GM23338 (cell line): ENCODE measurements around the gene TMED9. TPM values are rescaled to one million over a fixed set of nuclear protein-coding genes. Genes with fewer than 3 reads are reported as not detected.

Experiments used
- ATAC-seq: fragments of 200-7000 bp; cut with Tn5 transposase; 3 replicates; pipeline ENCODE4 v1.9.1; 2020
- DNase-seq: peaks from one replicate; pipeline ENCODE4 v3.0.0-alpha.2; 2015; ENCODE audit warnings: low spot score
- H2AFZ ChIP-seq: fragments of 200-600 bp; sonication (generic); 2 replicates; pipeline ENCODE4 v1.8.0; 2016; ENCODE audit warnings: antibody characterized with exemption, mild to moderate bottlenecking, moderate library complexity
- H3F3A ChIP-seq: fragments of 200-600 bp; sonication (generic); replicated peaks from 2 replicates; pipeline ENCODE4 v1.8.0; 2017; ENCODE audit warnings: antibody characterized with exemption, mixed run types, low read depth
- H3K27ac ChIP-seq: fragments of 200-600 bp; sonication (generic); 2 replicates; pipeline ENCODE4 v1.6.1; 2016; ENCODE audit warnings: low read depth
- H3K27me3 ChIP-seq: fragments of 200-600 bp; sonication (generic); 2 replicates; pipeline ENCODE4 v1.8.0; 2016; ENCODE audit warnings: mild to moderate bottlenecking, mixed run types, moderate library complexity; ENCODE audit not compliant: insufficient read depth
- H3K36me3 ChIP-seq: fragments of 200-600 bp; sonication (generic); 2 replicates; pipeline ENCODE4 v1.8.0; 2016; ENCODE audit warnings: mild to moderate bottlenecking; ENCODE audit not compliant: insufficient read depth
- H3K4me1 ChIP-seq: fragments of 200-600 bp; sonication (generic); 2 replicates; pipeline ENCODE4 v1.8.0; 2016; ENCODE audit warnings: mild to moderate bottlenecking, moderate library complexity; ENCODE audit not compliant: insufficient read depth
- H3K4me2 ChIP-seq: fragments of 200-600 bp; sonication (generic); 2 replicates; pipeline ENCODE4 v1.7.1; 2017; ENCODE audit warnings: mixed run types
- H3K4me3 ChIP-seq: fragments of 200-600 bp; sonication (generic); 2 replicates; pipeline ENCODE4 v1.6.1; 2016; ENCODE audit warnings: mixed run types
- H3K79me2 ChIP-seq: fragments of 200-600 bp; sonication (generic); replicated peaks from 2 replicates; pipeline ENCODE4 v1.8.0; 2017; ENCODE audit warnings: mild to moderate bottlenecking; ENCODE audit not compliant: insufficient read depth
- H3K9me2 ChIP-seq: fragments of 200-600 bp; sonication (generic); 2 replicates; pipeline ENCODE4 v1.8.0; 2017; ENCODE audit not compliant: insufficient read depth
- H4K20me1 ChIP-seq: fragments of 200-600 bp; sonication (generic); replicated peaks from 2 replicates; pipeline ENCODE4 v1.8.0; 2017; ENCODE audit warnings: mild to moderate bottlenecking; ENCODE audit not compliant: insufficient read depth
- H3K27ac Mint-ChIP-seq: 2 replicates; pipeline ENCODE4 v1.8.0; 2020; ENCODE audit warnings: inconsistent platforms, mild to moderate bottlenecking, moderate library complexity, mixed read lengths
- H3K27me3 Mint-ChIP-seq: 3 replicates; pipeline ENCODE4 v1.8.0; 2022; ENCODE audit warnings: low read depth, mild to moderate bottlenecking, moderate library complexity, mixed read lengths, inconsistent platforms; ENCODE audit not compliant: insufficient read depth, poor library complexity
- H3K36me3 Mint-ChIP-seq: 3 replicates; pipeline ENCODE4 v1.8.0; 2021; ENCODE audit warnings: low read depth, mild to moderate bottlenecking, inconsistent platforms, moderate library complexity, mixed read lengths
- H3K4me1 Mint-ChIP-seq: 3 replicates; pipeline ENCODE4 v1.8.0; 2020; ENCODE audit warnings: mild to moderate bottlenecking, inconsistent platforms, mixed read lengths
- H3K4me3 Mint-ChIP-seq: 3 replicates; pipeline ENCODE4 v1.8.0; 2021; ENCODE audit warnings: moderate library complexity, mild to moderate bottlenecking, inconsistent platforms, mixed read lengths
- H3K9me3 Mint-ChIP-seq: 3 replicates; pipeline ENCODE4 v1.8.0; 2020; ENCODE audit warnings: moderate library complexity, mild to moderate bottlenecking, inconsistent platforms, mixed read lengths
- CREB1 ChIP-seq: fragments of 250-450 bp; sonication (Bioruptor Pico); IDR thresholded peaks from 2 replicates; pipeline ENCODE4 v1.5.0; 2020; ENCODE audit warnings: low read depth, mild to moderate bottlenecking, moderate library complexity
- EZH2 ChIP-seq: fragments of 200-600 bp; sonication (generic); IDR thresholded peaks from one replicate; pipeline ENCODE4 v1.8.0; 2017; ENCODE audit warnings: antibody characterized with exemption, mild to moderate bottlenecking, low read depth; ENCODE audit not compliant: unreplicated experiment
- EZH2phosphoT487 ChIP-seq: fragments of 200-600 bp; sonication (generic); IDR thresholded peaks from one replicate; pipeline ENCODE4 v1.8.1; 2018; ENCODE audit warnings: antibody characterized with exemption; ENCODE audit not compliant: unreplicated experiment
- JUNB ChIP-seq: IDR thresholded peaks from one replicate; pipeline ENCODE4 v1.6.1; 2016; ENCODE audit warnings: antibody characterized with exemption; ENCODE audit not compliant: unreplicated experiment
- NANOG ChIP-seq: IDR thresholded peaks from 2 replicates; pipeline ENCODE4 v1.6.1; 2016; ENCODE audit warnings: antibody characterized with exemption, borderline replicate concordance
- POLR2AphosphoS5 ChIP-seq: IDR thresholded peaks from 2 replicates; pipeline ENCODE4 v1.6.1; 2016; ENCODE audit warnings: antibody characterized with exemption, low read depth
- STAT1 ChIP-seq: IDR thresholded peaks from one replicate; pipeline ENCODE4 v1.6.1; 2016; ENCODE audit warnings: antibody characterized with exemption; ENCODE audit not compliant: unreplicated experiment
- ZNF114 ChIP-seq: fragments of 250-450 bp; sonication (Bioruptor Pico); IDR thresholded peaks from 2 replicates; pipeline ENCODE4 v1.5.0; 2020; ENCODE audit warnings: mild to moderate bottlenecking, moderate library complexity
- ZNF331 ChIP-seq: fragments of 250-450 bp; sonication (Bioruptor Pico); IDR thresholded peaks from 2 replicates; pipeline ENCODE4 v1.5.0; 2020; ENCODE audit warnings: low read depth, mild to moderate bottlenecking, moderate library complexity
- polyA plus RNA-seq: library from polyadenylated mRNA; unstranded; fragments of >200 nt; fragmentation: Nextera tagmentation; extraction: Ambion mirVana; gene quantifications from 2 replicates; pipeline ENCODE4 v1.2.1, GENCODE V29; 2016
- total RNA-seq: library from RNA; depleted of rRNA; stranded (reverse); fragments of >200 nt; shearing (Covaris generic); gene quantifications from 2 replicates; pipeline ENCODE4 v1.2.3, GENCODE V29; 2014
- TF ChIP-seq, protein P1 (sequence below): fragments of 250-450 bp; sonication (Bioruptor Pico); IDR thresholded peaks from 2 replicates; pipeline ENCODE4 v1.5.0; 2020; ENCODE audit warnings: mild to moderate bottlenecking, moderate library complexity
- TF ChIP-seq, protein P2 (sequence below): IDR thresholded peaks from one replicate; pipeline ENCODE4 v1.6.1; 2018; ENCODE audit warnings: antibody characterized with exemption; ENCODE audit not compliant: unreplicated experiment
- TF ChIP-seq, protein P3 (sequence below): IDR thresholded peaks from 2 replicates; pipeline ENCODE4 v1.6.1; 2016; ENCODE audit warnings: antibody characterized with exemption
- TF ChIP-seq, protein P4 (sequence below), 2 experiments: fragments of 200-600 bp in 1 of 2; sonication (generic) in 1 of 2; conservative IDR thresholded peaks; 2 replicates each; pipeline versions ENCODE4 v1.5.1 to v1.6.1; 2016 to 2017; ENCODE audit warnings: antibody characterized with exemption in 2 of 2, low read depth in 2 of 2, mild to moderate bottlenecking in 2 of 2, moderate library complexity in 1 of 2

The TMED9 gene
- total and polyA plus RNA-seq, 2 experiments from 2014 or later, result 77.2 to 130 TPM

DNA sequence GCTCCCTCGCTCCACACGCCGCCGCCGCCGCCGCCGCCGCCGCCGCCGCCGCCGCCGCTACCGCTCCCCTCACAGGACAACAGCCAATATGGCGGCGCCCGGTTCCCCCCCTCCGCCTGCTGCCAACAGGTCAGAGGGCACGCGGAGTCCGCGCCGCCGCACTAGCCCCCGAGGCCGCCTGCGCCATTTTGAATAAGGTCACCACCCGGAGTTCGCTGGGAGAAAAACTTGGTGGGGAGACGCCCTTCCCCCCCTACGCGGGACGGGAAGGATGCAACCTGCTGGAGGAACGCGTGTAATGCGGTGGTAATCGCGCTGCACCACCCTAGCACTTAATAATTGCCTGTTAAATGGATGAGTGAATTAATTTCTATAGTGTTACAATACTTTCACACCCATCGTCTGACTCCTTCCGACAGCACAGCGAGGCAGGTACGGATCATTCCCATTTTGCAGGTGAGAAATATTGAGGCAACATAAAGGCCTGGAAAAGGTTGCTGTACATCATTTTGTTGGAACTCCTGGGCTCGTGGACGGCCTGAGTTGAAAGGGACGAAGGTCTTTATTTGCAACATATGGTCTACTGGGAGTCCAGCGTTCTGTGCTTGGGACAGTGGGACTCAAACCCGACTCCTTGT lies 37.4 kb upstream of the TMED9 start, which contains the start of gene FAM193B:
Gene FAM193B, minus strand, starts transcription at position 90 of the 638 bp plus-strand sequence. CDS start 105 bp downstream, outside the sequence.
- H3K4me1 Mint-ChIP-seq, result peaks cover 29% of the 10 kb centered on the region
- H3K36me3 Mint-ChIP-seq, result peaks cover 22% of the 10 kb centered on the region
- Histone ChIP-seq H3K9me2 (no peaks in the 10 kb centered on the region), H3K4me3 (peak within 1 kb of the TSS; percentile 98), H3K4me1 (peaks cover 10% of the 10 kb centered on the region; the same call in 1 of the 2 replicates), H3K79me2 (peaks cover 42% of the 10 kb centered on the region), H3K4me2 (peak within 1 kb of the TSS; percentile 99), H3K27ac (0 out of 2 replicates have a peak within 1 kb of the TSS, but pooled peaks have one; percentile 26), H4K20me1 (peaks cover 37% of the 10 kb centered on the region), H3K27me3 (no peaks in the 10 kb centered on the region), H3F3A (peaks cover 15% of the 10 kb centered on the region), H3K36me3 (peaks cover 11% of the 10 kb centered on the region; the same call in 1 of the 2 replicates), H2AFZ (peak within 1 kb of the TSS; percentile 89)
- peak; percentile 81 for ATAC-seq
- peak within 1 kb of the TSS; percentile 85 for H3K4me3 Mint-ChIP-seq
- peaks cover 1% of the 10 kb centered on the region; the same call in 1 of the 3 replicates for H3K9me3 Mint-ChIP-seq
- TF ChIP-seq, protein P1, sequence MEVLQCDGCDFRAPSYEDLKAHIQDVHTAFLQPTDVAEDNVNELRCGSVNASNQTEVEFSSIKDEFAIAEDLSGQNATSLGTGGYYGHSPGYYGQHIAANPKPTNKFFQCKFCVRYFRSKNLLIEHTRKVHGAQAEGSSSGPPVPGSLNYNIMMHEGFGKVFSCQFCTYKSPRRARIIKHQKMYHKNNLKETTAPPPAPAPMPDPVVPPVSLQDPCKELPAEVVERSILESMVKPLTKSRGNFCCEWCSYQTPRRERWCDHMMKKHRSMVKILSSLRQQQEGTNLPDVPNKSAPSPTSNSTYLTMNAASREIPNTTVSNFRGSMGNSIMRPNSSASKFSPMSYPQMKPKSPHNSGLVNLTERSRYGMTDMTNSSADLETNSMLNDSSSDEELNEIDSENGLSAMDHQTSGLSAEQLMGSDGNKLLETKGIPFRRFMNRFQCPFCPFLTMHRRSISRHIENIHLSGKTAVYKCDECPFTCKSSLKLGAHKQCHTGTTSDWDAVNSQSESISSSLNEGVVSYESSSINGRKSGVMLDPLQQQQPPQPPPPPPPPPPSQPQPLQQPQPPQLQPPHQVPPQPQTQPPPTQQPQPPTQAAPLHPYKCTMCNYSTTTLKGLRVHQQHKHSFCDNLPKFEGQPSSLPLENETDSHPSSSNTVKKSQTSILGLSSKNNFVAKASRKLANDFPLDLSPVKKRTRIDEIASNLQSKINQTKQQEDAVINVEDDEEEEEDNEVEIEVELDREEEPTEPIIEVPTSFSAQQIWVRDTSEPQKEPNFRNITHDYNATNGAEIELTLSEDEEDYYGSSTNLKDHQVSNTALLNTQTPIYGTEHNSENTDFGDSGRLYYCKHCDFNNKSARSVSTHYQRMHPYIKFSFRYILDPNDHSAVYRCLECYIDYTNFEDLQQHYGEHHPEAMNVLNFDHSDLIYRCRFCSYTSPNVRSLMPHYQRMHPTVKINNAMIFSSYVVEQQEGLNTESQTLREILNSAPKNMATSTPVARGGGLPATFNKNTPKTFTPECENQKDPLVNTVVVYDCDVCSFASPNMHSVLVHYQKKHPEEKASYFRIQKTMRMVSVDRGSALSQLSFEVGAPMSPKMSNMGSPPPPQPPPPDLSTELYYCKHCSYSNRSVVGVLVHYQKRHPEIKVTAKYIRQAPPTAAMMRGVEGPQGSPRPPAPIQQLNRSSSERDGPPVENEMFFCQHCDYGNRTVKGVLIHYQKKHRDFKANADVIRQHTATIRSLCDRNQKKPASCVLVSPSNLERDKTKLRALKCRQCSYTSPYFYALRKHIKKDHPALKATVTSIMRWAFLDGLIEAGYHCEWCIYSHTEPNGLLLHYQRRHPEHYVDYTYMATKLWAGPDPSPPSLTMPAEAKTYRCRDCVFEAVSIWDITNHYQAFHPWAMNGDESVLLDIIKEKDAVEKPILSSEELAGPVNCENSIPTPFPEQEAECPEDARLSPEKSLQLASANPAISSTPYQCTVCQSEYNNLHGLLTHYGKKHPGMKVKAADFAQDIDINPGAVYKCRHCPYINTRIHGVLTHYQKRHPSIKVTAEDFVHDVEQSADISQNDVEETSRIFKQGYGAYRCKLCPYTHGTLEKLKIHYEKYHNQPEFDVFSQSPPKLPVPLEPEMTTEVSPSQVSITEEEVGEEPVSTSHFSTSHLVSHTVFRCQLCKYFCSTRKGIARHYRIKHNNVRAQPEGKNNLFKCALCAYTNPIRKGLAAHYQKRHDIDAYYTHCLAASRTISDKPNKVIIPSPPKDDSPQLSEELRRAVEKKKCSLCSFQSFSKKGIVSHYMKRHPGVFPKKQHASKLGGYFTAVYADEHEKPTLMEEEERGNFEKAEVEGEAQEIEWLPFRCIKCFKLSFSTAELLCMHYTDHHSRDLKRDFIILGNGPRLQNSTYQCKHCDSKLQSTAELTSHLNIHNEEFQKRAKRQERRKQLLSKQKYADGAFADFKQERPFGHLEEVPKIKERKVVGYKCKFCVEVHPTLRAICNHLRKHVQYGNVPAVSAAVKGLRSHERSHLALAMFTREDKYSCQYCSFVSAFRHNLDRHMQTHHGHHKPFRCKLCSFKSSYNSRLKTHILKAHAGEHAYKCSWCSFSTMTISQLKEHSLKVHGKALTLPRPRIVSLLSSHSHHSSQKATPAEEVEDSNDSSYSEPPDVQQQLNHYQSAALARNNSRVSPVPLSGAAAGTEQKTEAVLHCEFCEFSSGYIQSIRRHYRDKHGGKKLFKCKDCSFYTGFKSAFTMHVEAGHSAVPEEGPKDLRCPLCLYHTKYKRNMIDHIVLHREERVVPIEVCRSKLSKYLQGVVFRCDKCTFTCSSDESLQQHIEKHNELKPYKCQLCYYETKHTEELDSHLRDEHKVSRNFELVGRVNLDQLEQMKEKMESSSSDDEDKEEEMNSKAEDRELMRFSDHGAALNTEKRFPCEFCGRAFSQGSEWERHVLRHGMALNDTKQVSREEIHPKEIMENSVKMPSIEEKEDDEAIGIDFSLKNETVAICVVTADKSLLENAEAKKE (CRISPR knock-in tag), result no peak
- TF ChIP-seq, protein P2, sequence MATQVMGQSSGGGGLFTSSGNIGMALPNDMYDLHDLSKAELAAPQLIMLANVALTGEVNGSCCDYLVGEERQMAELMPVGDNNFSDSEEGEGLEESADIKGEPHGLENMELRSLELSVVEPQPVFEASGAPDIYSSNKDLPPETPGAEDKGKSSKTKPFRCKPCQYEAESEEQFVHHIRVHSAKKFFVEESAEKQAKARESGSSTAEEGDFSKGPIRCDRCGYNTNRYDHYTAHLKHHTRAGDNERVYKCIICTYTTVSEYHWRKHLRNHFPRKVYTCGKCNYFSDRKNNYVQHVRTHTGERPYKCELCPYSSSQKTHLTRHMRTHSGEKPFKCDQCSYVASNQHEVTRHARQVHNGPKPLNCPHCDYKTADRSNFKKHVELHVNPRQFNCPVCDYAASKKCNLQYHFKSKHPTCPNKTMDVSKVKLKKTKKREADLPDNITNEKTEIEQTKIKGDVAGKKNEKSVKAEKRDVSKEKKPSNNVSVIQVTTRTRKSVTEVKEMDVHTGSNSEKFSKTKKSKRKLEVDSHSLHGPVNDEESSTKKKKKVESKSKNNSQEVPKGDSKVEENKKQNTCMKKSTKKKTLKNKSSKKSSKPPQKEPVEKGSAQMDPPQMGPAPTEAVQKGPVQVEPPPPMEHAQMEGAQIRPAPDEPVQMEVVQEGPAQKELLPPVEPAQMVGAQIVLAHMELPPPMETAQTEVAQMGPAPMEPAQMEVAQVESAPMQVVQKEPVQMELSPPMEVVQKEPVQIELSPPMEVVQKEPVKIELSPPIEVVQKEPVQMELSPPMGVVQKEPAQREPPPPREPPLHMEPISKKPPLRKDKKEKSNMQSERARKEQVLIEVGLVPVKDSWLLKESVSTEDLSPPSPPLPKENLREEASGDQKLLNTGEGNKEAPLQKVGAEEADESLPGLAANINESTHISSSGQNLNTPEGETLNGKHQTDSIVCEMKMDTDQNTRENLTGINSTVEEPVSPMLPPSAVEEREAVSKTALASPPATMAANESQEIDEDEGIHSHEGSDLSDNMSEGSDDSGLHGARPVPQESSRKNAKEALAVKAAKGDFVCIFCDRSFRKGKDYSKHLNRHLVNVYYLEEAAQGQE, result peak; percentile 5
- TF ChIP-seq, protein P3, sequence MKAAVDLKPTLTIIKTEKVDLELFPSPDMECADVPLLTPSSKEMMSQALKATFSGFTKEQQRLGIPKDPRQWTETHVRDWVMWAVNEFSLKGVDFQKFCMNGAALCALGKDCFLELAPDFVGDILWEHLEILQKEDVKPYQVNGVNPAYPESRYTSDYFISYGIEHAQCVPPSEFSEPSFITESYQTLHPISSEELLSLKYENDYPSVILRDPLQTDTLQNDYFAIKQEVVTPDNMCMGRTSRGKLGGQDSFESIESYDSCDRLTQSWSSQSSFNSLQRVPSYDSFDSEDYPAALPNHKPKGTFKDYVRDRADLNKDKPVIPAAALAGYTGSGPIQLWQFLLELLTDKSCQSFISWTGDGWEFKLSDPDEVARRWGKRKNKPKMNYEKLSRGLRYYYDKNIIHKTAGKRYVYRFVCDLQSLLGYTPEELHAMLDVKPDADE, result peak; percentile 91
- 0 out of 2 replicates have a peak, but pooled peaks have one; percentile 23 for TF ChIP-seq CREB1 (CRISPR knock-in tag)
- no peak for TF ChIP-seq STAT1
- TF ChIP-seq POLR2AphosphoS5, result peak; percentile 45; the same call in 1 of the 2 replicates
- TF ChIP-seq NANOG, result no peak
- TF ChIP-seq, protein P4, sequence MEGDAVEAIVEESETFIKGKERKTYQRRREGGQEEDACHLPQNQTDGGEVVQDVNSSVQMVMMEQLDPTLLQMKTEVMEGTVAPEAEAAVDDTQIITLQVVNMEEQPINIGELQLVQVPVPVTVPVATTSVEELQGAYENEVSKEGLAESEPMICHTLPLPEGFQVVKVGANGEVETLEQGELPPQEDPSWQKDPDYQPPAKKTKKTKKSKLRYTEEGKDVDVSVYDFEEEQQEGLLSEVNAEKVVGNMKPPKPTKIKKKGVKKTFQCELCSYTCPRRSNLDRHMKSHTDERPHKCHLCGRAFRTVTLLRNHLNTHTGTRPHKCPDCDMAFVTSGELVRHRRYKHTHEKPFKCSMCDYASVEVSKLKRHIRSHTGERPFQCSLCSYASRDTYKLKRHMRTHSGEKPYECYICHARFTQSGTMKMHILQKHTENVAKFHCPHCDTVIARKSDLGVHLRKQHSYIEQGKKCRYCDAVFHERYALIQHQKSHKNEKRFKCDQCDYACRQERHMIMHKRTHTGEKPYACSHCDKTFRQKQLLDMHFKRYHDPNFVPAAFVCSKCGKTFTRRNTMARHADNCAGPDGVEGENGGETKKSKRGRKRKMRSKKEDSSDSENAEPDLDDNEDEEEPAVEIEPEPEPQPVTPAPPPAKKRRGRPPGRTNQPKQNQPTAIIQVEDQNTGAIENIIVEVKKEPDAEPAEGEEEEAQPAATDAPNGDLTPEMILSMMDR (conservative IDR thresholded peaks at IDR 0.05; ENCODE audit: low read depth in 2 of 2), result peak; percentile 27 to 35; a peak in 3 of 4 replicates
- no peak for TF ChIP-seq ZNF114 (CRISPR knock-in tag)
- TF ChIP-seq ZNF331 (CRISPR knock-in tag), result no peak
- no peak for TF ChIP-seq EZH2
- TF ChIP-seq JUNB, result no peak
- no peak for TF ChIP-seq EZH2phosphoT487
- H3K27ac Mint-ChIP-seq, result peak within 1 kb of the TSS; percentile 9; the same call in 1 of the 2 replicates
- H3K27me3 Mint-ChIP-seq, result peaks cover 12% of the 10 kb centered on the region
- peak; percentile 98 for DNase-seq
